IMR-90 (cell line): Measurements from ENCODE around the gene CKAP2.
"Not testable (repeated sequence)": the region's sequence is repeated elsewhere in the genome, so short reads cannot be mapped to it uniquely, and the experiment has no call there.

Source experiments
- BHLHE40 ChIP-seq: fragments of 150-350 bp; IDR thresholded peaks from 2 replicates; pipeline ENCODE4 v1.6.1; 2016; ENCODE audit warnings: mild to moderate bottlenecking, low read depth, low read length
- CHD1 ChIP-seq: IDR thresholded peaks from 2 replicates; pipeline ENCODE4 v1.6.1; 2012; ENCODE audit warnings: low read depth, low read length, improper control_type of control experiment
- NFE2L2 ChIP-seq: fragments of 150-350 bp; IDR thresholded peaks from 2 replicates; pipeline ENCODE4 v1.6.1; 2016; ENCODE audit warnings: low read depth, mild to moderate bottlenecking, low read length
- POLR2A ChIP-seq: IDR thresholded peaks from 2 replicates; pipeline ENCODE4 v1.6.1; 2012; ENCODE audit warnings: mild to moderate bottlenecking, low read depth, low read length
- RAD21 ChIP-seq: IDR thresholded peaks from 2 replicates; pipeline ENCODE4 v1.6.1; 2012; ENCODE audit warnings: low read length, improper control_type of control experiment
- RFX5 ChIP-seq: IDR thresholded peaks from 2 replicates; pipeline ENCODE4 v1.8.0; 2012; ENCODE audit warnings: low read depth, mild to moderate bottlenecking, low read length, moderate library complexity
- SMC3 ChIP-seq: fragments of 150-350 bp; IDR thresholded peaks from 2 replicates; pipeline ENCODE4 v1.6.1; 2016; ENCODE audit warnings: low read depth, mild to moderate bottlenecking, antibody characterized with exemption, low read length, moderate library complexity
- TF ChIP-seq, protein P1 (sequence below): conservative IDR thresholded peaks from 2 replicates; pipeline ENCODE4 v1.5.1; 2012; ENCODE audit warnings: mild to moderate bottlenecking, low read depth, low read length, improper control_type of control experiment

DNA sequence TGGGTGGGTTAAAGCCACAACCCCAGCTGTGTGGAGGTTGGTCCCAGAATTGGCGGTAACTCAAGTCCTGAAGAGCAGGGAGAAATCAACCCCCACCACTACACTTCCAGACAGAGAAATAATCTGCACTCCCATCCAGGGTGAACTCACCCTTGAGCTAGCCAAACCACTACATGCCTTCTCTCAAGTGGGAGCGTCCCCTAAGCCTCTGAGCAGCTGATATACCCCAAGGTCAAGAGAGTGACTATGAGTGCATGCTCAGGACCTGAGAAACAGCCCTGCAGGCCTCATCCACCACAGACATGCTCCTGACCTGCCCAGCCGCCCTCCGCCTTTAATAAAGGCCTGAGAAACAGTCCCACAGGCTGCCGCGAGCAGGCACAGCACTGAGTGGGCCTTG lies 54.3 kb downstream of the CKAP2 start:
- TF ChIP-seq, protein P1, sequence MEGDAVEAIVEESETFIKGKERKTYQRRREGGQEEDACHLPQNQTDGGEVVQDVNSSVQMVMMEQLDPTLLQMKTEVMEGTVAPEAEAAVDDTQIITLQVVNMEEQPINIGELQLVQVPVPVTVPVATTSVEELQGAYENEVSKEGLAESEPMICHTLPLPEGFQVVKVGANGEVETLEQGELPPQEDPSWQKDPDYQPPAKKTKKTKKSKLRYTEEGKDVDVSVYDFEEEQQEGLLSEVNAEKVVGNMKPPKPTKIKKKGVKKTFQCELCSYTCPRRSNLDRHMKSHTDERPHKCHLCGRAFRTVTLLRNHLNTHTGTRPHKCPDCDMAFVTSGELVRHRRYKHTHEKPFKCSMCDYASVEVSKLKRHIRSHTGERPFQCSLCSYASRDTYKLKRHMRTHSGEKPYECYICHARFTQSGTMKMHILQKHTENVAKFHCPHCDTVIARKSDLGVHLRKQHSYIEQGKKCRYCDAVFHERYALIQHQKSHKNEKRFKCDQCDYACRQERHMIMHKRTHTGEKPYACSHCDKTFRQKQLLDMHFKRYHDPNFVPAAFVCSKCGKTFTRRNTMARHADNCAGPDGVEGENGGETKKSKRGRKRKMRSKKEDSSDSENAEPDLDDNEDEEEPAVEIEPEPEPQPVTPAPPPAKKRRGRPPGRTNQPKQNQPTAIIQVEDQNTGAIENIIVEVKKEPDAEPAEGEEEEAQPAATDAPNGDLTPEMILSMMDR, result not testable (repeated sequence)
- TF ChIP-seq NFE2L2, POLR2A, SMC3, BHLHE40, RFX5, CHD1, RAD21: not testable (repeated sequence)
